Stimulated activated CD8-positive, alpha-beta memory T cell treated with anti-CD3 and anti-CD28 coated beads, Interleukin-15, amount 100 ng/mL, for 24 hours (primary cell): ENCODE measurements around the gene ALPK3.

Experiments
- DNase-seq: peaks from one replicate; pipeline ENCODE4 v3.0.0-alpha.2; 2020; ENCODE audit warnings: low read depth

ALPK3 gene

DNA sequence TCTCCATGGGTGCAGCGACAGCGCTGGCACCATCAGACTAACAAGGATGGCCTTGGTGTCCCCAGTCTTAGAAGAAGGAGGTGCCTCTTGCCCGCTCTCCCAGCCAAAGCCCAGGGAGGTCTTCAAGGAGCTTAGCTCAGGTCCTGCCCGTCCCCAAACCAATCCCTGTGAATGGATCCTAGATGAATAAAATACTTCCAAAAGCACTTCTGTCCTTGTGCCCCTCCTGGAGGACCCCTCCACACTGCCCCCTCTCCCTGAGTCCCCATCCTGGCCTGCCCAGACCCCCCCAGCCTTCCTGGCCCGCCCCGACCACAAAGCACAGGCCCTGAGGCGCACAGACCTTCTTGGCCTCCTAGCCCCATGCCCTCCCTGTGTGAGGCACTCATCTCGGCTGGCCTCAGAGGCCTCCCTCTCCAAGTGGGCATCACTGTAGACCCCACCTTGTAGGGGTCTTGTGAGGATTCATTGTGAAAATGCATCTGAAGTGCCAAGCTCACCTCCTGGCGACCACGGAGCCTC lies 75.7 kb downstream of the ALPK3 start:
- DNase-seq: no peak

DNA sequence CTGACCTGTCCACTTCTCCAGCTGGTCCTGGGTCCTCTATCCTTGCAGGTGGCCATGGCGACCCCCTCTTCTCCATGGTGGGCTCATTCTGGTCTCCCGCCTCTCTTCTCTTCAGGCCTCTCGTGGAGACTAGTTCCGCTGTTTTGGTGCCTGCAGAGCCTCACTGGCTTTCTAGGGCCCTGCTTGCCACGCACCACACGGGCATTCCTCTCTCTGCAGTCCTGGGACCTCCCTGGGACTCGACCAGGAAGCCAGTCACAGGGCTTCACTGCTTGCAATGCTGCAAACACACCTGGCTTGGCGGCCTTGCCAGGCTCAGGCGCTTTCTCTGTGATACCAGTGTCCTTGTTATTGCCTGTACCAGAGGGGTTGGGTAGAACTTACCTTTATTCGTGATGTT lies 76.5 kb downstream of the ALPK3 start:
- no peak for DNase-seq

DNA sequence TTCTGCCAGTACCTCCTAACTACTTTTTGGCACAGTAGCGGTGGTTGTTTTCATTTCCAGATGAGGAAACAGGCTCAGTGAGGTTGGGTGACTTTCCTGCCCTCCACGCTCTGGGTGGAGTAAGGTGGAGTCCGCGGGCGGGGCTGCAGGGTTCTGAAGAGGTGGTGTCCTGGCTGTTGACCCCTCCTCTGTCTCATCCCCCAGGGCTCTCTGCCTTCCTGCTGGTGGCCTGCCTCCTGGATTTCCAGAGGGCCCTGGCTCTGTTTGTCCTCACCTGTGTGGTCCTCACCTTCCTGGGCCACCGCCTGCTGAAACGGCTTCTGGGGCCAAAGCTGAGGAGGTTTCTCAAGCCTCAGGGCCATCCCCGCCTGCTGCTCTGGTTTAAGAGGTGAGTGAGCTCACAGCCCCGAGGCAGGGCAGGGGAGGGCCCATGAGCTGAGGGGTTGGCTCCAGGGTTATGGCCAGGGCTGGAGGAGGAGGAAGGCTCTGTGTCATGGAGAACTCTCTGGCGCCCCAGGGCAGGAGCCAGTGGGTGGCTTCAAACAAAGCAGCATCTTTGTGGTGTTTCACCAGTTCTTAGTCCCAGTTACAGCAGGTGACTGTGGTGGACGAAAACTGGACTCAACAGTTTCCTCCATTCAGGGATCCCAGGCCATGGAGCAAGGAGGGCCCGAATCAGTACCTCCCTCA lies 77.7 kb downstream of the ALPK3 start:
- no peak for DNase-seq

DNA sequence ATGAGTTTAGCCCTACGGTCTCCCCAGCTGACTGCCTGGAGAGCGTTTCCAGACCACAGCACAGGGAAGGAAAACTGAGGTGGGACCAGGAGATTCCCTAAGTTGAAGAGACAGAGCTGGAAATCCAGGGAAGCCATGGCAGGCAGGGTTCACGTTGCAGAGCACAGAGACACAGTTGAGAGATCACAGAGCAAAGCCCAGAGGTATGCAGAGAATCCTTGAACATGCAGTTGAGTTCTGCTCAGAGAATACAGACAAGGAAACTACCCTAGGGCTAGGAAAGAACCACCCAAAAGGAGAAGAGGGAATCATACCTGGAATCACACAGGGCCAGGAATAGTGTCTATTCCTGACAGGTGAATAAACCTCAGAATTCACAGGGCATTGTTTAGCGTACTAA lies 81.6 kb downstream of the ALPK3 start:
- no peak for DNase-seq

DNA sequence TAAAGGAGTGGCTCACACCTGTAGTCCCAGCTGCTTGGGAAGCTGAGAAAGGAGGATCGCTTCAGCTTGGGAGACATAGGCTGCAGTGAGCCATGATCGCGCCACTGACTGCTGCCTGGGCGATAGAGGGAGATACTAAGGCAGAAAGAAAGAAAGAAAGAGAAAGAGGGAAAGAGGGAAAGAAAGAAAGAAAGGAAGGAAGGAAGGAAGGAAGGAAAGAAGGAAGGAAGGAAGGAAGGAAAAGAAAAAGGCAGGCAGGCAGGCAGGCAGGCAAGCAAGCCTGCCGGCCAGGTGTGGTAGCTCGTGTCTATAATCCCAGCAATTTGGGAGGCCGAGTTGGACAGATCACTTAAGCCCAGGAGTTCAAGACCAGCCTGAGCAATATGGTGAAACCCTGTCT lies 82.6 kb downstream of the ALPK3 start:
- DNase-seq: no peak

DNA sequence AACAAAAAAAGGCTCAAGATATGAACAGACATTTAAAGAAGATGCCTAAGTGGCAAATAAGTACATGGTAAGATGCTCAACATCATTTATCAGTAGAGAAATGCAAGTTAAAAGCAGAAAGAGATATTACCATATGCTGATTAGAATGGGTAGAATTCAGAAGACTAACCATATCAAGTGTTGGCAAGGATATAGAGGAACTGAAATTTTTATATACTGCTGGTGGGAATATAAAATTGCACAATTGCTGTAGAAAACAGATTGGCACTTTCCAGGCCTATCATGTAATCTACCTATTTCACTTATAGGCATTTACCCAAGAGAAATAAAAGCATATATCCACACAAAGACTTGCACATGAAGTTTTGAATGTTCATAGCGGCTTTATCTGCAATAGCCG lies 84.4 kb downstream of the ALPK3 start:
- no peak for DNase-seq

DNA sequence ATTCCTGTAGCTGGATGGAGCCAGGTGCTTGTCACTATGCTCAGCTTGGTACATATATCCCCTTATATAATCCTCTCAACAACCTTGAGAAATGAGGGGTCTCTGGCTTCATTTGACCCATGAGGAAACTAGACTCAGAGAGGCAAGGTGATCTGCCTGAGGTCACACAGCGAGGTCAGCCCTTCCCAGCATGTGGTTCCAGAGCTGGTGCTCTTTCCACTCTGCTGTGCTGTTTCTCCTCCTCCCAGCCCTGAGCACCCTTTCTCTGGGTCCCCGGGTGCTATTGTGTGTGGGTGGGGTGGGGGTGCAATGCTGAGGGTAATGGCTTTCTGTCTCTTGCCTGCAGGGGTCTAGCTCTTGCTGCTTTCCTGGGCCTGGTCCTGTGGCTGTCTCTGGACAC lies 86.6 kb downstream of the ALPK3 start:
- no peak for DNase-seq

DNA sequence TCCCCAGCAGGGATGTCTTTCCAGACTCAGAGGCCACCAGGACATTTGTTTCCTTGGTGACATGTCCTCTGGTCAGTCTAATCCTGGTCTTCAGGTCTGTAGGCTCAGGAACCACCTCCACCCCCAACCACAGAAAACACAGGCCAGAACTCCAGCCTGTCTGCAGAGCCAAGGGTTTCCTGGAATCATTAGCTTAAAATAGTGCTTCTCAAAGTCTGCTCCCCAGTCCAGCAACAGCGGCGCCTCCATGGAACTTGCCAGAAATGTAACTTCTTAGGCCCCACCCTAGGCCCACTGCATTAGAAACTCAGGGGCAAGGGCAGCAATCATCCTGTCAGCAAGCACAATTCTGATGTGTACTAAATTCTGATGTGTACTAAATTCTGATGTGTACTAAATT lies 87.3 kb downstream of the ALPK3 start:
- no peak for DNase-seq

DNA sequence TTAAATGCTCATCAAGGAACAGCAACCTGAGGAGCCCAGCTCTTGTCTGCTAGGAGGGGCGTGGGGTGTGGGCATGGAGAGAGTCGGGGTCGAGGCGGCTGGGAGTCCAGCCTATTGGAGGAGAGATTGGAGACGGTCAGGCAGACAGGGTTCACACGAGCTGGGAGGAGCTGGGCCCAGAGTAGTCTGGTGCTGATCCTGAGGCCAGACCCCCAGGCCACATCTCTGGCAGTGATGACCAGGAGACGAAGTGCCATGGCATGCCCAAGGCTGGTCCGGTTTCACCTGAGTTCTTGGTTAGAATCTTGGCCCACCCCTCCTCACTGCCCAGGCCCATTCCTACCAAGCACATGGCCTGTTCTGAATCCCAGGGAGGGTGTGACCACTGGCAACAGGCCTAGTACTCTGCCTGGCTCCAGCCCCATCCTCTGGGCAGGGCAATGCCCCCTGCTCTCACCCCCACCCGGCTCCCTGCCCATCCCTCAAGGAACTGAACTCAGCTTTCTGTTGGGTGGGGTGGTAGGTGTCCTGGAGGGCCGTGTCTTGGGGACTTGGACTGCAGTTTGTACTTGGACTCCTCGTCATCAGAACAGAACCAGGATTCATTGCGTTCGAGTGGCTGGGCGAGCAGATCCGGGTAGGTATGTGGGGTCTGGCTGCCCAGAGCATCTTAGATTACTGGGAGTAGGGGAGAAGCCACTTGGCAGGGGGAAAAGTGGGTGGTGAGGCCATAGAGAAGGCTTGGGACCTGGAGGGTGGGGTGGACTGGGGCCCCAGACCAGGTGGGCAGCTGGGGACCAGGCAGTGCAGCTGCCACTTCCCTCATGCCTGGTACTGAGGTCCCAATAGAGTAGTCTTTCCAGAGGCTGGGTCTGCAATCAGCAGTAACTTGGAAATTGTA lies 88.1 kb downstream of the ALPK3 start:
- no peak for DNase-seq

DNA sequence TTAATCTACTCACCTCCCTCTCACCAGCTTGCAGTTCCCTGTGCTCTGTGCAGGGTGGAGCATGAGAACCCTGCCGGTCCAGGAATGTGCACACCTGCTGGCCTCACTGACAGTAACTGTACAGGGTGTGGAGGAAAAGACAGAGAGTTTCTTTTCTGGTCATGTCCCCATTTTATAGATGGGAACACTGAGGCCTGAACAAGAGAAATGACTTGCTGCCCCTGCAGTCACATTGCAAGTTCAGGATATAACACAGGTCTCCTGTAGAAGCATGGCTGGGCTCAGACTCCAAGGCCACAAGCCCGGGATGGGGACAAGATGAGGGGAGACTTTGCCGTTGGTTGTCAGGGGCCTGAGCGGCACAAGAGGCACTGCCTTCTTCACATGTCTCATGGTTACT lies 90.6 kb downstream of the ALPK3 start:
- no peak for DNase-seq

DNA sequence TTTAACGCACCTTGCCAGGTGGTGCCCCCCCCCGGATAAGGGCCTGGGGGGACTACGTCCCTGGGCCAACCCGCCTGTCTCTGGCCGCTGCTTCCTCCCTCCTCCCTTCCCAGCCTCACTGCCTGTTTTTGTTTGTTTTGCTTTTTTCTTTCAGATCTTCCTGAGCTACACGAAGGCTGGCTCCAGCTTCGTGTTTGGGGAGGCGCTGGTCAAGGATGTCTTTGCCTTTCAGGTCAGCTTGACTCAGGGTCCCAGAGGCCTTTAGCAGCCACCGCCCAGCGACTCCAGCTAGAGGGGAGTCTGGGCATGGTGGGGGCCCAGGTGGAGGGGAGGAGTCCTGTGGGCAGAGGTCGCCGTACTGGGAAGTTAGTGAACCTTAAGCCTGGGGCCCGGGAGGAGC lies 91.4 kb downstream of the ALPK3 start:
- no peak for DNase-seq

DNA sequence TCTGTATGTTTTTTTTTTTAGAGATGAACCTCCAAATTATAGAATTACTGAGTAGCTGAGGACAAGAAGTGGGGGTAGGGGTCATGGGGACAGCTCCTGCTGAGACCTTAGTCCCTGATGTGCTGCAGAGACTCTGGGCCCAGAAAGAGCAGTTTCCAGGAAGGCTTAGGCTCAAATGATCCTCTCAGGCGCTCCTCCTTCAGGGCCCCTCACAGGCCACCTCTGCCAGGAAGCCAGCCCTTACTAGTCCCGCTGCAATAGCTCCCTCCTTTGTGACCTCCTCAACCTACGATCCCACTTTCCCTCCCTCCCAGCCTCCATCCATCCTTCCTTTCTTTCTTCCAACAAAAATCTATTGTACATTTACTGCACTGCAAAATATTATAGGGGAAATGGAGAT lies 91.9 kb downstream of the ALPK3 start:
- DNase-seq: no peak

DNA sequence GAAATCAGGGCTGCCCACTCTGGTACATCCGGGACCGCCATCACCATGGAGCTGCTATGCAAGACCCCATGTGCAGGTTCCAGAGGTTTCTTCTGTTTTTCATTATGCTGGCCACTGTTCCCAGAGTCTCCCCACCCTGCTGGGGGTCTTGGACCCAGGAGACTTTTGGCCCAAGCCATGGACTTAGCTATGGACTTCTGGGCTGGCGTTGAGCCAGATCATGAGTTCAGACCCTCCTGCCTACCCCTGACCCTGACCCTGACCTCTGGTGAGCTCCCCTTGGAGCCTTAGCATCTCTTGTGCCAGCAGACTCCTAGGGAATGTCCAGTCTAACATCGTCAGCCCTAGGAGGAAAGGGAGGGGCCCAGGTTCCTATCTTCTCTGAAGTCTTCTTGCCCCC lies 92.6 kb downstream of the ALPK3 start:
- no peak for DNase-seq

DNA sequence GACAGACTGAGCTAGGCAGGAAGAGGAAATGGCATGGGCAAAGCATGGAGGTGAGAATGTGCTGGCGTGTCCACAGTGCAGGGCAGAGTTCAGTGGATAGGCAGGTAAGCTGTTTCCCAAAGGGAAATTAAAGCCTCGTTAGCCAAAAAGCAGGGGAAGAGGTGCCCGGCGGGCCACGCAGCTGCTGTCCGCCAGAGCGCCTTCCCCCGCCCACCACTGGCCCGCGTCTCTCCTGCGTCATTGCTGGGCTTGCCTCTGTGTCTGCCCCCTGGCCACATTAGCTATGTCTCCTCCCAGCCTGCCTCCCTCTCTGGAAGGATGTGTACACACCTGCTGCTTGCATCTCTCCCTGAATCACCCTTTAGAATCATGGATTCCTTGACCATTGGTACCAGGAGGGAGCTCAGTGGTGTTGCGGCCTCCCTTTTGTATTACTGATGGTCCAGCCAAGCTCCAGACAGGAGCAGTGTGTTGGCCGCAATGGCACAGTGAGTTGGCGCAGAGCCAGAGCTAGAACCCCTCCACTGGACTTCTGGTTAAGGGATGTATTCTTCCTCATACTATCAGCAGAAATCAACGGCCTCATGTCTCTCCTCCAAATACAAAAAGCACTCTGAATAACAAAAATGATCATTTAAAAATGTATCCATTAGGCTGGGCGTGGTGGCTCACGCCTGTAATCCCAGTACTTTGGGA lies 93.9 kb downstream of the ALPK3 start:
- no peak for DNase-seq

DNA sequence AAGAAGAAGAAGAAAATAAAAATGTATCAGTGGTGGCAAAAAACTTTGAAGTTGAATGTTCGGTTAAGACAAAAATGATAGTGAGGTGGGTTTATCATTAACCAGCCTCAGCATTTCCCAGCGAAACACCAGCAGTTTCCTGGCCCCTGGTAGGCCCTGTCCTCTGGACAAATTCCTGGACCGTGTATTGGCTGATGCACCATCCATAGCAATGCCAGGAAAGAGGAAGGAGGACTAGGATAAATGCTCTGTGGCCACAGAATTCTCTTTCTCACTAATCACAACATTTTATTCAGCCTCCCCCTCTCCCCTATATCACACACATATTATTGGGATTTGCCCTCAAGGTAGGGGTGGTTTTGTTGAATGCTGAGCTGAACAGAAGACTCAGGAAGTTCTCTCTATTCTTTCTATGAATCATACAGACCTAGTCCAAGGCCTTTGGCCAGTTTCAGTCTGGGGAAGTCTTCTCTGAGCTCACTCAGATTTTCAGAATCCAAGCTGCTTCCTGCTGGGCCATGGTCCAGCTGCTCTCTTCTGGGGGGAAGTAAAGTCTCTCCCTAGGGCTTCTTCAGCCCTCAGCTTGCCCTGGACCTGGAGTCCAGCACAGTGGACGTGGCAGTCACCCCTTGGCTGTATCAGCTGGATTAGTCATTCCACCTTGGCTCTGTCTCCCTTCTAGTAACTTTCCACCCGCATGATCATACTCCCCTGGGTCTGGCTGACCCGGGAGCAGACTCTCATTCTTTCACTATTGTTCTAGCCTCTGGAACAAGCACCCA lies 94.9 kb downstream of the ALPK3 start:
- DNase-seq: no peak

DNA sequence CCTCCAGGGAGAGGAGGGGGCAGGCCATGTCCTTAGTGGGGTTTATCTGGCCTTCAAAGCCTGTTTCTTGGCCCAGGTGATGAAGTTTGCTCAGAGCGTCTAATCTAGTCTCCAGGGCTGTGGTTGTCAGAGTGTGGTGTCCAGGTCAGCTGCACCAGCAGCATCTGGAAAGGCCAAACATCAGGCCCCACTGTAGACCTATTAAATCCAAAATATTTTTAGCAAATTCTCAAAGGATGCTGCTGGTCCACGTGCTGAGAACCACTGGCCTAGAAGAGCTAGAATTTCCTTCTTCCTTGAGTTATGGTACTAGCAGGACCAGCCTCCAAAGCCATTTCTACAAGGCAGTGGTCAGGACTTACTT lies 96.2 kb downstream of the ALPK3 start:
- no peak for DNase-seq

DNA sequence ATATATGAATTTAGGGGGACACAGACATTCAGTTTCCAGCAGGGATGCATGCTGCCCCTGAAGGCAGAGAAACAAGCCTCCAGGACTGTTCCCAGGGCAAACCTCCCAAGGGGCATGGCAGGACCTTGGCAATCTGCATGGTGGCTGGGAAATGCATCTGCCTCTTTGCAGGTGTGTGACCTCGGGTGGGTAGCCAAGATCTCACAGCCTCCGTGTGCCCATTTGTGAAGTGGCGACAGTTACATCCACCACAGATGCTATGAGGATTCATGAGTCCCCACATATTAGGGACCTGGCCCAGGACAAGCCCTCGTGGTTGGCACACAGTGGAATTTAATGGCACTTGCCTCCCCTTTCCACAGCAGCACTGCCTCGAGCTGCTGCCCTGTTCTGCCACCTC lies 97.2 kb downstream of the ALPK3 start:
- no peak for DNase-seq

DNA sequence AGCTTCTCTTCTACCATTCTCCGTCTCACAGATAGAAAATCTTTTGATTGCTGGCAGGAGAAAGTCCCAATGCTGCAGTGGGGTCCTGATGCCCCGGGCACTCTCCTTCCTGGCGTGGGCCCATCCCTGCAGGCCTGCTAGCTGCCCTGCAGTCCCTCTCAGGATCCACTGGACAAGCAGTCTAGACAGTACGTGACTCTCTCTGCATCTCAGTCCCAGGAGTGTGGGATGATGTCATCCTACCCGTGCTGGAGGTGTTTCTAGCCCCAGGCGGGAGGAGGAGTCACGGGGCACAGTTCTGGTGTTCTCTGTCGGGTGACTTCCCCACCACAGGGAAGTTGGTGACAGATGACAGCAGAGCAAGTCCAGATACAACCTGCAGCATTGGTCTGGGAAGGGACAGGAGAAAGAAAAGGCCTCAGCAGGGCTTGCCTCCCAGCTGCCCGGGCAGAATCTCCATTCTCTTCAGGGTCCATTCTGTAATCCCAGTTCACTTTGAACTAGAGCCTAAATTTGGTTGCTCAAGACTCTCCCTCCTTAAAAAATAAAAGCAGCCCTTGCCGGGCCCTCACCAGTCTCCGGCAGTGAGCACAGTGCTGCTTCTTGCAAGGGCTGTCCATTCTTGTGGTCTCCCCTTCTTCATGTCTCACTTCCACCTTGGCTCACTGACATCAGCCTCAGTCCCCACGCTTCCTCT lies 97.9 kb downstream of the ALPK3 start:
- DNase-seq: no peak

DNA sequence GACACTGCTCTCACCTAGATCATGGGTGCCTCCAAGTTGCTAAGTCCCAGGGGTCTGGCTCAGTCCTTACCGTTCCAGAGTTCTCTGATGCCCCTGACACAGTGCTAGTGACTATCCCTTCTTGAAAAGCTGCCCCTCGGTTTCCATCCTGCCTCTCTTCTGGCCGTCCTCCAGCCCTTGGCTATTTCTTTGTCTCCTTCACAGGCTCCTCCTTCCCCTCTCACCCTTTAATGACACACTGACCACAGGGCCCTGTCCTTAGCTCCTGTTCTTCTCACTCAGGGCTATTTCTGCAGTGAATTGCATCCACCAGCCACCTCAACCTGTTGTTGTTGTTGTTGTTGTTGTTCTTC lies 98.4 kb downstream of the ALPK3 start:
- DNase-seq: no peak

DNA sequence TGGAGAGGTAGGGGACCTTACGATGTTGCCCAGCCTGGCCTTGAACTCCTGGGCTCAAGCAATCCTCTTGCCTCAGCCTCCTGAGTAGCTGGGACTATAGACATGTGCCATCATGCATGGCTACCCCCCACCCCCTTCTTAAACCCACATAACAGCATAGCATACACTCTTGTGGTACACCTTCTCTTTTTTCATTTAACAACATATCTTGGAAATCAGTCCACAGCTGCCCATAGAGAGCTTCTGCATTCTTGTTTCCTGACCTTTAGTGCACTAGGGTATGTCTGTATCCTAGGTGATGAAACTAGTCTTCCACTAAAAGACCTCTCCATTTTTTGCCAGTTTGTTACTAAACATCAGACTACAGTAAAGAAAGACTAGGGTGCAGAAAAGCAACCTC lies 100.3 kb downstream of the ALPK3 start:
- no peak for DNase-seq

DNA sequence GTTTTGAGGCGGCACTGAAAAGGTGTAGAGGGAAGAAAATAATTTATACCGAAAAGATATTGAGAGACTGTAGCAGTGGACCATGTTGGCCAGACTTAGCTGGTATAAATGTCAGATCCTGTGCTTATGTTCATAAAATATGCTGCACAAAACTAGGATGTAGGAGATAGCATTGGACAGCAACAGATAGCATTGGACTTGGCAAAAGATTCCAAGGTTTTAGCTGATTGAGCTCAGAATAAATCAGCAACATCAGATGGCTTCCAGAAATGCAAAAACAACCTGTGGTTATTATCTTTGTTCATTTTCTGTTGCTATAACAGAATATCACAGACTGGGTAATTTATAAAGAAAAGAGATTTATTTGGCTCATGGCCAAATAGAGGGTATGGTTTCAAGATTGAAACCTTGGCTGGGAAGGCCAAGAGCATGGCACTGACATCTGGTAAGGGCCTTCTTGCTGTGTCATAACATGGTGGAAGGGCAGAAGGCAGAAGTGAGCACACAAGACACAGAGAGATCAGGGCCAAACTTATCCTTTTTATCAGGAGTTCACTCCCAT lies 102.0 kb downstream of the ALPK3 start:
- DNase-seq: no peak
